ENCODE data around the gene UNC5A.

UNC5A gene

DNA sequence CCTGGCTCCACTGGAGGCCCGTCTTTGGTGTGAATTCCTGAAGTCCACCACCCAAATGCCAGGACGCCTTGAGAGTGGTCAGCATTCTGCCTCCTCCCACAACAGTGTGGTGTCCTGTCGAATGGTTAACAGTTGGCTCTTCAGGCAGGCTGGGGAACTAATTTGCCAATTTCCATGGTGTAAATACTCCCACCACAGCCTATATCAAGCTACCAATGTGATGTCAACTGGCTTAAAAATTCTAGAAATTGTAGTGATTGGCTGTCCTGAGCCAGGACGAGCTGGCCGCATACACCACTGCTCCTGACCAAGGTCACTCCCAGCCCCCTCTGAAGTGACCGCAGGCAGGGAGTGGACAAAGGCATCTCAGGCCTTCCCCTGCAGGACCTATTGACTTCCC, 11.1 kb downstream of the UNC5A start:
- DNase-seq (ENCODE audit: low read depth, low spot score) = no peak

DNA sequence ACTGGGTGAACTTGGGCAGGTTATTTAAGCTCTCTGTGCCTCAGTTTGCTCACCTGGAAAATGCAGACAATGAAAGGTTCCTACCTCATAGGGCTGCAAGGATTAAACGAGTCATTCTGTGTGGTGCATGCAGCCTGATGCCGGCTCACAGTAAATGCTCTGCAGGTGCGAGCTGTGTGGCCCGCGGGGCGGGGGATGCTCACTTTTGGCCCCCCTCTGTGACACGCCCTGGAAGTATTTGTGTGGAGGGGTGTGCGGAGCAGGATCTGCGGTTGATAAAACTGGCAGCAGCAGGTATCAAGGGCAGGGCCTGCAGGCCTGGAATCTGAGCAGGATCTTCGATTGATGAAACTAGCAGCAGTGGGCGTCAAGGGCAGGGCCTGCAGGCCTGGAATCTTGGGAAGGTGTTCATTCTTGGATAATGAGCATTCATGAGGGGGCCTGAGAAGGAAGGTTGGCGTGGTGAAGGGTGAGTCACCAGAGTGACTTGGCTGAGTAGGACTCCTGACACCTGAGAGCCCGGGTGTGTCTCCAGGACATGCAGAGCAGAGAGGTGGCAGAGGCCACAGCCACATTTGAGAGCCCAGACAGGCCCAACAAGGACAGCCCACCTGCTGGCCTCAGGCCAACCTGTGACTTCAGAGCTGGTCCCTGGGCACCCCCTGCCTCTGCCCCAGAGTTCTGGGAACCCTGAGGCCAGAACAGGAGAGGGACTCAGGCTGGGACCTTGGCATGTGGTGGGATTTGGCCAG, 11.9 kb downstream of the UNC5A start:
- no peak for DNase-seq (ENCODE audit: low read depth, low spot score)

DNA sequence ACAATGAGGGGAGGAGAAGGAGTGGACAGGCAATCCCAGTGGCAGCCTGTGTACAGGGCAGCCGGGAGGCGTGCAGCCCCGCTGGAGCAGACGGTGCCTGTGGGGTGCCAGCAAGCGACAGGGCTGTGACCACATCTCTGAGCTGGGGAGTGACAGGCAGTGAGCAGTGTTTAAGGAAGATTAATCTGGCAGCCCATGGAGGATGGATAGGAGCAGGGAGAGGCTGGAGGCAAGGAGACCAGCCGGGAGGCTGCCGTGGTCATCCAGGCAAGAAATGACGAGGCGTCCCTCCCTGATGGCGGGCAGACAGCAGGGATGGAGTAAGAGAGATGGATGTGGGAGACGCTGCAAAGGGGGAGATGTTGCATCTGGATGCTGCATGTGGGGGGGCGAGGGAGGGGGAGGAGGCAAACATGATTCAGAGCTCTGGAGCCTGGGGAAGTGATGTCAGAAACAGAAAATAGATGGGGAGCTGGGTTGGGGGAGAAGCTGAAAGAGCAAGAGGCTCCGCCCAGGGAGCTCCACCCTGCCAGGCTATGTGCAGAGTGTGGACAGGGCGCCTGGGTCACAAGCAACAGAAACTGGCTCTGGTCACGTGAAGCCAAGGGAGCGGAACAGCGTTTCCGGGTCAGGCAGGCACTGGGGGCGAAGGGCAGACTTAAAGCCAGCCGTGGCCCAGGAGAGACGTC, 12.6 kb downstream of the UNC5A start:
- no peak for DNase-seq (ENCODE audit: low read depth, low spot score)

DNA sequence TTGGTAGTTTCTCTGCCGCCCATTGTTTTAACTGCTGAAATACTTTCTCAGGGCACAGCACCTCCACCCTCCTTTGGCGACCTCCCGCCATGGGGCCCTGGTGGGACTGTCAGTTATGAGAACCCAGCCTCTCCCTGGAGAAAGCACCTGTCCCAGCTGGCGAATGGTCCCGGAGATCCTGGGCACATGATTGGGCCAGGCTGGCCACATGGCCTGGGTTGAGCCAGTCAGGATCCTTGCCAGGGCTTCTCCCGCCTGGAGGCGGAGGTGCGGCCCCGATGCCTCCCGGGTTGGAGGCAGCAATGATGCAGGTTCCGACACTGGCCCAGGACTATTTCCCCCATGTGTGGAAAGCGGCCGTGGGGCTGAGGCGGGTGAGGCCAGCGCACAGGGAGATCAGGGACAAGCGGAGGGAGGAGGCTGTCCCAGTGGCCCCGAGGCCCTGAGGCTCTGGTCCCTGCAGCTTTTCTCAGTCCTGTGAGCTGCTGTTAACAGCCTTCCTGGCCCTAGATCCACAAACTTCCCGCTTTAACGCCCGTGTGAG, 13.6 kb downstream of the UNC5A start:
- DNase-seq (ENCODE audit: low read depth, low spot score) = no peak

DNA sequence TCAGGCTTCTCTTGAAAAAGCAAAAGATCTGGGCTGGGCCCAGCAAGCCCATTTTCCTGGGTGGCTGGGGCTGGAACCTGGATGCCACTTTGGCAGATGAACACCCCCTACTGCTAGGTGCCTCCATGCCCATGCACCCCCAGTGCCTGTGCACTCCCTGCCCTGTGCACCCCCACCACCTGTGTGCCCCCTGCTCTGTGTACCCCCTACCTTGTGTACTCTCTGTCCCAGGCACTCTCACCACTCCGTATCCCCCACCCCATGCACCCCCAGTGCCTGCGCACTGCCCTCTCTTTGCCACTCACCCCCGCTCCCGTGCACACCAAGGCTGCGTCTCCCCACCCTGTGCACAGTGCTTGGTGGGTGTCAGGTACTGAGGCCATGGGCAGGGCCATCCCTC, 14.2 kb downstream of the UNC5A start:
- no peak for DNase-seq (ENCODE audit: low read depth, low spot score)

DNA sequence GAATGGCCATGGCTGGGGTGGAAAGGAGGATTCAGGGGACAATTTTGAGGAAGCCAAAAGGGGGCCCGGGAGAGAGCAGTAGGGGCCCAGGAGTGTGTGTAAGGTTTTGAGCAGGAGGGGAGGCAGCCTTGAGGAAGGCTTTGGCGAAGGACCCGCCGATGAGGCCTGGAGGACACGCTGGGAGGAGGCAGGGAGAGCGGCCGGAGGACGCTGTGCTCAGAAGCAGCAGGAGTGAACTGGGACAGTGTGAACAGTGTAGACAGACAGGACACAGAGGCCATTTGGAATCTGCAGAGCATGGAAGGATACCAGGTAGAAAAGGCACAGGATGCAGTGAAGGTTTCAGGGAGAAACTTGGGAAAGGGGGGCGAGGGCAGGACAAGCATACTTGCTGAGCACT, 14.9 kb downstream of the UNC5A start:
- DNase-seq (ENCODE audit: low read depth, low spot score) = no peak

DNA sequence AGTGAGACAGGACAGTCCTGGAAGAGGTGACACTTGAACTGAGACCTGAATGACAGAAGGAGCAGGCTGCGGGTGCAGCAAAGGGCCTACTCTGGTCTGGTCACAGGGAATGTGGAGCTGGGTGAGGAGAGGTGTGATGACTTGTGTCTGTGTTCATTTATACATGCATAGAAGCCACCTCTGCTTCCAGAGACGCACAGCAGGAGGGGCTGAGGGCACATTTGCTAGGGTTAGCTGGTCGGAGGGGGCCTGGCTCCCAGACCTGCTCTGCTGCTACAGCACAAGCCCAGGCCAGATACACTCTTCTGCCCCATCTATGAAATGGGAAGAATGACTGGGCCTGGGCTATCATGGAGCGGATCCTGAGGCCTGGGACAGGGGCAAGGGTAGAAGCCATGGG, 15.6 kb downstream of the UNC5A start:
- DNase-seq (ENCODE audit: low read depth, low spot score) = no peak

DNA sequence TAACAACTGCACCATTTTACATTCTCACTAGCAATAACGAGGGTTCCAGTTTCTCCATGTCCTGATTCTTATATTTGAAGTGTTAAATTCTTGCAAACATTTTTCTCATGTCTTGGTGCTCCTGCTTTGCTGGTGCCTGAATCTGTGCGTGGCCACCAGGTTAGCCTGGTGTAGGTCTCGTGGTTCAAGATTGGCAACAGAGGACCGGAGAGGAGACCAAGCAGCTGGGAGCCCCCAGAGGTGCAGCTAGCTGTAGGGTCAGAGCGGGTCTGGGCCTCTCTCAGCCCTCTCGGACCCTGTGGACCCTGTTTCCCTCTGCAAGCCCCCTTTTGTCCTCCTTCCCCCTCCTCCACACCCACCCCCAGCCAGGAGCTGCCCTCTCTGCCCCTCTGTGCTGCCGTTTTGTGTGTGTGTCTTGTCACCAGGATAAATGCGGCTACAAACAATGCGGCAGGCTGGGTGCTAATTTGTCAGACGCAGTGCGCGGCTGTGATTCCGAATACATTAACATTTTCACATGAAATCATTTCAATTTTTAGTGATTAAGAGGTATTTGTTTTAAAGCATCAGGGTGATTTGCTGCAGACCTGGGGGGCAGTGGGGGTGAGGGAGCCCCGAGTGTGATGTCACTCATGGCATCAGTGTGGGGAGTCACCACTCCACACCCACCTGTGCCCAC, 17.5 kb downstream of the UNC5A start:
- DNase-seq (ENCODE audit: low read depth, low spot score) = no peak

DNA sequence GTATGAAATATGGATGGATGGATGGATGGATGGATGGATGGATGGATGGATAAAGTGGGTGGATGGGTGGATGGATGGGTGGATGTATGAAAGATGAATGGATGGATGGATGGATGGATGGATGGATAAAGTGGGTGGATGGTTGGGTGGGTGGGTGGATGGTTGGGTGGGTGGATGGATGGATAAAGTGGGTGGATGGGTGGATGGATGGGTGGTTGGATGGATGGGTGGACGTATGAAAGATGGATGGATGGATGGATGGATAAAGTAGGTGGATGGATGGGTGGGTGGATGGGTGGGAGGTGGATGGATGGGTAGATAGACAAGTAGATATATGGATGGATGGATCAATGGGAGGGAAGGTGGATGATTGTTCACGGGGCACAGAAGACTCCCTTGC, 19.0 kb downstream of the UNC5A start:
- DNase-seq (ENCODE audit: low read depth, low spot score) = no peak

DNA sequence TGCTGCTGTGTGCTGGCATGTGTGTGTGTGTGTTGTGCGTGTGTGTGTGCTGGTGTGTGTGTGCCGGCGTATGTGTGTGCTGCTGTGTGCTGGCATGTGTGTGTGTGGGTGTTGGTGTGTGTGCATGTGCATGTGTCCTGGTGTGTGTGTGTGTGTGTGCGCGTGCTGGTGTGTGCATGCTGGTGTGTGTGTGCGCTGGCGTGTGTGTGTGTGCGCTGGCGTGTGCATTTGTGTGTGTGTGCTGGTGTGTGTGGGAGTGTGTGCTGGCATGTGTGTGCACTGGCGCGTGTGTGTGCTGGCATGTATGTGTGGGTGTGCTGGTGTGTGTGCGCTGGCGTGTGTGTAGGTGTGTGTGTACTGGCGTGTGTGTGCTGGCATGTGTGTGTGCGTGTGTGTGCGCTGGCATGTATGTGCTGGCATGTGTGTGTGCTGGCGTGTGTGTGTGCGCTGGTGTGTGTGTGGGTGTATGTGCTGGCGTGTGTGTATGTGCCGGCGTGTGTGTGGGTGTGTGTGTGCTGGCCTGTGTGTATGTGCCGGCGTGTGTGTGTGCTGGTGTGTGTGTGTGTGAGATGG, 20.1 kb downstream of the UNC5A start:
- DNase-seq (ENCODE audit: low read depth, low spot score) = no peak

DNA sequence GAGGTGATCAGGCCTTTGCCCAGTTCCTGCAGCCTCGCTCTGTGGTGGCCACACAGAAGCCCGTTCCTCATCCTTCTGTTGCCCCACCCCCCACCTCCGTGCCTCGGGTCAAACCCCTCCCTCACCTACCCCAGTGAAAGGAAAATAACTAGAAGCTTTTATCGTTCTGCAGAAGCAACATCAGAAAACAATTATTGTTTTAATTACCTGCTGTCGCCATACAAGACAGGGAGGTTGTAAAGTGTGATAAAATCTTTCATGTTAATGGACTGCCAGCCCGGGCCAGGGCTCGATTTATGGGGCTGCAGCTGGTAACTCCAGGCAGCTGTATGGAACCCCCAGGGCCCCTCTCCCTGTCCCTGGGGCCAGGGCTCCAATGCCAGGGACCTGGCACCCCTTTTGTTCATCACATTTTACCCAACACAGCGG, 20.6 kb downstream of the UNC5A start:
- DNase-seq (ENCODE audit: low read depth, low spot score) = no peak

DNA sequence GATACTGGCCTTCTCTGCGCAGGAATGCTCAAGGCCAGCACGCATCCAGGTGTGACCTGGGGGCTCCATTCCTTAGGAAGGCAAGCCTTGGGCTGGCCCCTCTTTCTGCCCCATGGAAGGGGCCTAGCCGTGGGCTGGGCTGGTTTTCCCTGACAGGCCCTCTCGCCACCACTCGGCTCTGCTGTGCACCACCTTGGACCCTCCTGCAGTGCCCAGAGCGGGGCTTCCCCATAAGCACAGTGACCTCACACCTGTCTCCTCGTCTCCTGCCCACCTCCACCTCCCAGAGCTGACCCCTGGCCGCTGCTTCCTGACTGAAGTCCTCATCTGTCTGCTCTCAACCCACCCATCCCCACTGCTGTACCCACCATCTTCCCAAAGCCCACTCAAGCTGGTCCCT, 21.1 kb downstream of the UNC5A start:
- no peak for DNase-seq (ENCODE audit: low read depth, low spot score)

DNA sequence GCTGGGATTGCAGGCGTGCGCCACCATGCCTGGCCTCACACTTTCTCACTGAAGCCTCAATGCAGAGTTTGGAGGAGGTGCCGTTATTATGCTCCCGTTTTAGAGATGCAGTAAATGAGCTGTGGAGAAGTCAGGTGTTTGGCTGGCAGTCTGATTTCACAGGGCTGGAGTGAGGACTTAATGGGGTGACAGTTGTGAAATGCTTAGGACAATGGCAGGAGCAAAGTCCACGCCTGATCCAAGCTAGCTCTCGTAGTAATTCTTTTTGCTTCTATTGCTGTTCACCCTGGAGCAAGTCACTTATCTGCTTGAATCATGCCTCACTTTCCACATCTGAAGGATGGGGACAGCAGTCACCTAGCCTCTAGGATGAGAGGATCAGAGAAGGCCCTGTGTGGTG, 21.8 kb downstream of the UNC5A start:
- DNase-seq (ENCODE audit: low read depth, low spot score) = no peak

DNA sequence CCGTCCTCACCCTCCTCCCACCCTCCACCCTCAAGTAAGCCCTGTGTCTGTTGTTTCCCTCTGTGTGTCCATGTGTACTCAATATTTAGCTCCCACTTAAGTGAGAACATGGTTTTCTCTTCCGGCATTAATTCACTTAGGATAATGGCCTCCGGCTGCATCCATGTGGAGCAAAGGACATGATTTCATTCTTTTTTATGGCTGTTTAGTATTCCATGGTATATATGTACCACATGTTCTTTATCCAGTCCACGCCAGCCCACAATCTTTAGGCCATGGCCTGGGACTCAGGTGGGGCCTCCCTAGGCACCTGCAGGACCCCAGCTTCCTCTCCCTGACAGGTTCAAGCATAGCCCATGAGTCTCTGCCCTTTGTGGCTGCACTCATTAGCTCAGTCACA, 22.9 kb downstream of the UNC5A start:
- DNase-seq (ENCODE audit: low read depth, low spot score) = no peak

DNA sequence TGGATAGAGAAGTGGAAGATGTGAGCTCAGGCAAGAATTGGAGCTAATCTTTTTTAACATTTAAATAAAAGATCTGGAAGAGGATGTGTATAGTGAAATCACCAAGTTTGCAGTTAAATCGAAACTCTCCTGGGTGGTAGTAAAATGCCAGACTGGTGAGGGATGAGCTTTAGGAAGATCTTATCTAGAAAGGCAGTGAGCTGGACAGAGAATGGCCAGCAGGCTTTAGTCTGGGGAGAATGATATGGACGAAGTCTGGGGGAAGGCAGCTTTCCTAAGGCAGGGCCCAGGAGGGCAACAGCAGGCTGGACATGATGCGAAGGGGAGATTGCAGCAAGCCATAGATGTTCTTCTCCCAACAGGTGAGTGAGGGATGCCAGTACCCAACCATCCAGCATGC, 25.6 kb downstream of the UNC5A start:
- no peak for DNase-seq (ENCODE audit: low read depth, low spot score)

DNA sequence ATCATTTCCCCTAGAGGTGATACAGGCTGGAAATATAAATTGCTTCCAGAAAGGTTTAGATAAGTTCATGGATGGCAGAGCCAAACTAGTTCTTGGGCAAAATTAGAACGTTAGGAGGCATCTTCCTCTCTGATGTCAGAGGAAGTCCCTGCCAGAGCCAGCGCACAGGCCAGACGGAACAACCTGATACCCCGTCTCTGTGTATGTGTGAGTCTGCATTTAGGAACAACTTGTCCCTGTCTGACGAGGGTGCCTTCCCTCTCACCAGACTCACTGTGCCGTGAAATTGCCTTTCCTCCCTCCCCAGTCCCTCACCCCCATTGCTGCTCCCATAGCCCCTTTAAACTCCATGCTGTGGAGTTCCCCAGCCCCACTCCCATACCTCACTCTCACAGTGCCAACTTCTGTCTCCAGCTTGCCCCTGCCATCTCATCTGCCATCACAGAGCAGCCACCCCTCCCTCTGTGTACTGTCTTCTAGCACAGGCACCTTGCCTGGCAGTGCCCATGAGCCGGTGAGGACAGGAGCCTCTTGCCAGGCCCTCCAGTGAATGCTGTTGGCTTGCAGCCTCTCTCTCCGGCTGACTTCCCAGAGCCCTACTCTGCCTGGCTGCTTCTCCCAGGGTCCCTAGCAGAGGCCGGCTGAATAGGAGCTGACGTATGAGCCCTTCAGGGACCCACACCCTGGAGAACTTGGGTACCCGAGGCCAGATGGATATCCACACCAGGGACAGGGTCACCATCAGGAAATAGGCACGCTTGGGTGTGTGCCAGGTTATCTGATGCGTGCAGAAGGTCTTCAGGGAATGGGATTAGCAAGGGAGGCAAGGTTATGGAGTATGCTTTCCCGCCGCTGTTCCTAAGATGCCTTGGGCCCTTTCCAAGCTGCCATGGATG, 26.7 kb downstream of the UNC5A start:
- DNase-seq (ENCODE audit: low read depth, low spot score) = no peak

DNA sequence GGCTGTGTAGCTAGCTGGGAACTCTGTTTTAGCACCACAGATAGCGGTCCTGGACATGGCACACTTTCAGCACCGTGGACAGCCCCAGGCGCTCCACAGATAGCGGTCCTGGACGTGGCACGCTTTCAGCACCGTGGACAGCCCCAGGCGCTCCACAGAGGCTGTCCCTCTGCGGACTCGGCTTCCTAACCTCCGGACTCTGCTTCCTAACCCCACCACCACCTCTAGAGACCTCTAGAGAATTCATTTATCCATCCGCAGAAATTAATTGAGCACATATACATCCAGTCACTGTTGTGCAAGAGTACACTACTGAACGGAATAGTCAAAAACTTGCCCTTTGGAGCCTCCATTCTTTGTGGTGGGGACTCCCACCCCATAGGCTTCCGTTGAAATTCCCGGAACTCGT, 27.4 kb downstream of the UNC5A start:
- DNase-seq (ENCODE audit: low read depth, low spot score) = peak; percentile 74

DNA sequence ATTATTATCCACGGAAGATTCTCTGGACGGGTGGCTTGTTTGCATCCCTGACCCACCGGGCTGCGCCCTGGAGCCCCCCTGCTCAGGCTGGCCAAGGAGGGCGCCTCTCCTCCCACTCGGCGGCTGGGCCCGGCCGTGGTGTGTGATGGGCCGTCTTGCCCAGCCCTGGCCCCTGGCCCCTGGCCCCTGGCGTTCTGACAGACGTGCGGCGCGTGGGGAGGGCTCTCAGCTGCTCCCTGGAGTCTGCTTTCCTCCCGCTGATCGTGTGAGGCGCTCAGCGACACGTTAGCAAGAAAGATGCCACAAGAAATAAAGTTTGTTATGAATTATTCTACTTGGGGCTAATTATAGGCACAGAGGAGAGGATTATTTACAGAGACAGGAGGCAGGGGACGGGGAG, 33.3 kb downstream of the UNC5A start:
- no peak for DNase-seq (ENCODE audit: low read depth, low spot score)

DNA sequence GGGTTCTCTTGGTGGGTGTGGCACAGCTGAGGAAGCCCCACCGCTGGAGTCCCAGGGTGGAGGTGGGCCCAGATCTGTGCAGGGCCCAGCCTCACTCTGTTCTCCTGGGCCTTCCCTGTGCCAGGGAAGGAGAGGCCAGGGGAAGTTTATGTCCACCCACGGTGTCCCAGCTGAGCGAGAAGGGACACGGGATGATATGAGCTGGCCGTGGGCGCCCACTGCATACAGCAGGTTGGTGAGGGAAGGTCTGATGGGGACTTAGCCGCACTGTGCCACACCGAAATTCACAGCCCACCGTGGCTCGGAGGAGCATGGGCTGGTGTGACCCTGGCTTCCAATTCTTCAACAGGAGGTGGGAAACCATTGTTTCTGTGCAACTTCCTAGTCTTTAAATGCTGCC, 33.9 kb downstream of the UNC5A start:
- DNase-seq (ENCODE audit: low read depth, low spot score) = no peak

DNA sequence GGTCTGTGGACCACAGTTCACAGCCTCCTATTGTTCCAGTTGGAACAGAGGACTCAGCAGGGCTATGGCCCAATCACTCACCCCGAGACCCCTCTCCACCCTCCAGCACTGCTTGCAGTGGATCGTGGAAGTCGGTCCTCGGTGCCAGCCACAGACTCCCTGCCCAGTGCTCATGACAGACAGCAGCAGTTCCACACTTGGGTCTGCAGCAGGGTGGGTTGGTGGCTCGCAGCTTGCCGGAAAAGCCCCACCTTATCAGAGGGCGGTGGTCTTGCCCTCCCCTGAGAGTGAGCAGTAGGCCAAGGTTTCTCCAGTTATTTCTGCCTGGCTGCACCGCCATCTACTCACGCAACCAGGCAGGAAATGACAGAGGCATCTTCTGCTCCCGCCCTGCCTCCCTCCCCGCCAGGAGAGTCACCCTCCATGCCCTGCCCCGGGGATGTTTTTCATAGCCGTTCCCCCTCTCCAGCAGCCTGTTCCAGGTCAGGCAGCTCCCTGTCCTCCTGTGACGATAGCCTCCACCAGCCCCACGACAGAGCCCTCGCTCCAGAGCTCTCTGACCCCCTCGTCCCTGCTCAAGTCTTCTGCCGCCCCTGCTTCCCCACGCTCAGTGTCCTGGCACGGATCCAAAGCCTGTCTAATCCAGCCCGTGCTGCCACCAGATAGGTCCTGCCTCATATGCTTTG, 34.5 kb downstream of the UNC5A start:
- DNase-seq (ENCODE audit: low read depth, low spot score) = no peak

DNA sequence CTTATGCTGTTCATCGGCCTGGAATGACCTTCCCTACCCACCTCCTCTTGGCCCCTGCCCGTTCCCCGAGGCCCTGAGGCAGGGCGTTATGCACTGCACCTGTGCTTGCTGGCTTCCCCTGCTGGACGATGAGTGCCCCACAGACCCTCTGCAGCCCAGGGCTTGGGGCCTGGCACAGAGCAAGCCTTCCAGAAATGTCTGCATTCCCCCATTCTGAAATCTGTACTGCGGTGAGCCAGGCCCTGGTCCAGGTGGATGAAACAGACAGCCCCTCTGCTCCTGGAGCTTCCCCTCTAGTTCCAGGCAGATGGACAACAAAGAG, 35.0 kb downstream of the UNC5A start:
- DNase-seq (ENCODE audit: low read depth, low spot score) = no peak
